ENCODE data around the gene JAK1. TPM values are rescaled to one million over a fixed set of nuclear protein-coding genes. Genes with fewer than 3 reads are reported as not detected.

JAK1 gene
- total and polyA plus RNA-seq, 2 of the 8 experiments (the other 6 are each of a cell fraction or from before 2014, with no cell fraction given) = 7.8 to 24.5 TPM

GRCh38 chr1:64810001-64810400, 156.3 kb downstream of the JAK1 start:
- Histone ChIP-seq H2BK20ac (ENCODE audit: low read length) (no peak overlapping the region), H2BK5ac (ENCODE audit: low read depth, low read length) (no peak overlapping the region), H2AFZ (ENCODE audit: low read length) (no peak overlapping the region), H4K20me1 (replicated peaks in 1 of 2; ENCODE audit: control insufficient read depth in 1 of 2, insufficient read depth in 2 of 2, low read length in 2 of 2) (no peaks in the 10 kb centered on the region), H3K9ac (replicated peaks in 1 of 4; ENCODE audit: extremely low read depth in 1 of 4, low read depth in 3 of 4, low read length in 3 of 4) (no peak overlapping the region), H3K27ac (ENCODE audit: low read depth, low read length) (no peak overlapping the region), H3K4ac (replicated peaks; ENCODE audit: insufficient read length, low read depth, low read length) (no peak overlapping the region), H4K5ac (ENCODE audit: insufficient read length, low read depth, low read length) (no peak overlapping the region), H3K36me3 (ENCODE audit: control insufficient read depth in 2 of 4, insufficient read depth in 4 of 4, low read length in 3 of 4) (peaks cover 0 to 4% (median 2%) of the 10 kb centered on the region in 4 experiments; a peak in 2 of 8 replicates), H2AK5ac (ENCODE audit: low read depth, low read length) (no peak overlapping the region), H3K14ac (ENCODE audit: insufficient read length) (no peak overlapping the region), H3K79me2 (ENCODE audit: control insufficient read depth in 1 of 2, insufficient read depth in 2 of 2, low read length in 2 of 2) (no peaks in the 10 kb centered on the region), H3K4me2 (ENCODE audit: insufficient read depth in 1 of 2, low read depth in 2 of 2, low read length in 2 of 2) (no peak overlapping the region), H3K4me1 (replicated peaks in 1 of 4; ENCODE audit: control insufficient read depth in 3 of 4, insufficient read depth in 4 of 4, low read length in 3 of 4) (no peaks in the 10 kb centered on the region), H2BK15ac (ENCODE audit: low read length) (no peak overlapping the region), H3K27me3 (replicated peaks in 1 of 4; ENCODE audit: control insufficient read depth in 3 of 4, extremely low read depth in 1 of 4, insufficient read depth in 3 of 4, low read length in 3 of 4) (no peaks in the 10 kb centered on the region), H3K56ac (replicated peaks; ENCODE audit: insufficient read length, low read depth, low read length) (no peak overlapping the region), H3K4me3 (ENCODE audit: extremely low read depth in 1 of 4, insufficient read depth in 2 of 4, low read depth in 3 of 4, low read length in 4 of 4) (no peak overlapping the region), H3K18ac (ENCODE audit: extremely low read depth, low read length) (no peak overlapping the region), H3K23ac (ENCODE audit: insufficient read length) (no peak overlapping the region), H4K91ac (replicated peaks; ENCODE audit: insufficient read length, low read length) (no peak overlapping the region), H2BK12ac (ENCODE audit: low read depth, low read length) (no peak overlapping the region), H3K9me3 (ENCODE audit: insufficient read depth in 2 of 2, low read depth in 1 of 2, low read length in 1 of 2) (no peaks in the 10 kb centered on the region), H3K79me1 (ENCODE audit: low read depth, low read length) (no peaks in the 10 kb centered on the region), H3K23me2 (ENCODE audit: low read depth, low read length) (no peaks in the 10 kb centered on the region), H2BK120ac (replicated peaks; ENCODE audit: low read depth, low read length) (no peak overlapping the region), H4K8ac (ENCODE audit: extremely low read depth, insufficient read depth, low read length) (no peak overlapping the region)
- CTCF ChIA-PET (ENCODE audit: partially characterized antibody) = no interaction called here
- no peak for DNase-seq (ENCODE audit: low read depth in 1 of 2, low spot score in 2 of 2)
- no peak for FAIRE-seq
- POLR2A ChIA-PET (ENCODE audit: partially characterized antibody) = no interaction called here
- 81% methylated on average over 1 of the region's 1 CpG; no CpG with 5 or more reads in 1 of the 2 experiments for WGBS, 2 experiments (ENCODE audit: extremely low coverage in 1 of 2, insufficient coverage in 1 of 2, insufficient read length in 1 of 2, insufficient replicate concordance in 2 of 2, low coverage in 1 of 2, low lambda C conversion rate in 2 of 2, missing lambda C conversion rate in 1 of 2)
- TF ChIP-seq JUN (IDR thresholded peaks at IDR 0.05; ENCODE audit: low read depth, low read length) = no peak
- no peak for TF ChIP-seq E2F6 (IDR thresholded peaks at IDR 0.05)
- TF ChIP-seq SIN3A (conservative IDR thresholded peaks at IDR 0.05 in 1 of 2, IDR thresholded peaks at IDR 0.05 in 1 of 2; ENCODE audit: low read depth in 1 of 2, low read length in 2 of 2) = no peak
- no peak for TF ChIP-seq HDAC6 (IDR thresholded peaks at IDR 0.05; ENCODE audit: low read depth, low read length)
- TF ChIP-seq CBX5 (IDR thresholded peaks at IDR 0.05; ENCODE audit: low read depth, low read length) = no peak
- TF ChIP-seq POU5F1 (IDR thresholded peaks at IDR 0.05; ENCODE audit: low read depth, low read length) = no peak
- TF ChIP-seq TBP (IDR thresholded peaks at IDR 0.05; ENCODE audit: low read depth, low read length) = no peak
- no peak for TF ChIP-seq RAD21 (IDR thresholded peaks at IDR 0.05 in 1 of 2, conservative IDR thresholded peaks at IDR 0.05 in 1 of 2; ENCODE audit: low read depth in 2 of 2, low read length in 2 of 2)
- TF ChIP-seq CHD2 (IDR thresholded peaks at IDR 0.05; ENCODE audit: low read length) = no peak
- TF ChIP-seq KDM4A (IDR thresholded peaks at IDR 0.05; ENCODE audit: low read depth, low read length, severe bottlenecking) = no peak
- no peak for TF ChIP-seq SIX5 (IDR thresholded peaks at IDR 0.05; ENCODE audit: low read depth, low read length)
- no peak for TF ChIP-seq POLR2AphosphoS5 (IDR thresholded peaks at IDR 0.05; ENCODE audit: low read depth, low read length)

All from H1 (cell line).